ENCODE data around the gene CNFN. TPM values are rescaled to one million over a fixed set of nuclear protein-coding genes. Genes with fewer than 3 reads are reported as not detected.
A peak's percentile ranks its signal among the peaks of the same experiment; 100 is the strongest.

CNFN gene
- total RNA-seq, 1 experiment from 2014 or later = not detected

DNA sequence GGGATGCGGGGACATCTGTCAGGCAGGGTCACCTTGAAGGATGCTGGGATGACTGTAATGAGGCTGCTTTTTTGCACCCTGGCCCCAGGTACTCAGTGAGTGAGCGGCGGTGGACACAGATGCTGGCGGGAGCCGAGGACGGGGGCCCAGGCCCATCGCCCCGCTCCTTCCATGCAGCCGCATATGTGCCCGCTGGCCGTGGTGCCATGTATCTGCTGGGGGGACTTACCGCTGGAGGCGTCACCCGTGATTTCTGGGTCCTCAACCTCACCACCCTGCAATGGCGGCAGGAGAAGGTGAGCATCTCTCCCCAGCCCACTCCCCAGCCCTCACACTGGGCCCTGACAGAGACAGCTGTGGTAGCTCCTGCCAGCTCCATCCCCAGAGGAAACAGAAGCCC is 33.4 kb downstream of the CNFN start:
- Histone ChIP-seq H3K36me3 (ENCODE audit: insufficient read depth, low read length) (no peaks in the 10 kb centered on the region), H3K4me1 (ENCODE audit: low read length) (peaks cover 9% of the 10 kb centered on the region), H3K79me2 (ENCODE audit: low read length) (no peaks in the 10 kb centered on the region), H4K20me1 (ENCODE audit: insufficient read depth, low read depth, low read length) (no peaks in the 10 kb centered on the region), H3K9me3 (ENCODE audit: low read length) (no peaks in the 10 kb centered on the region), H3K4me3 (ENCODE audit: low read length) (no peak overlapping the region), H2AFZ (ENCODE audit: low read length) (no peak overlapping the region), H3K4me2 (ENCODE audit: low read depth, low read length, poor library complexity, severe bottlenecking) (no peak overlapping the region), H3K27me3 (ENCODE audit: low read length) (no peaks in the 10 kb centered on the region), H3K27ac (ENCODE audit: low read length) (no peak overlapping the region), H3K9me2 (replicated peaks; ENCODE audit: insufficient read depth, low read length) (no peaks in the 10 kb centered on the region), H3K9ac (ENCODE audit: low read length) (no peak overlapping the region)
- no peak for DNase-seq

DNA sequence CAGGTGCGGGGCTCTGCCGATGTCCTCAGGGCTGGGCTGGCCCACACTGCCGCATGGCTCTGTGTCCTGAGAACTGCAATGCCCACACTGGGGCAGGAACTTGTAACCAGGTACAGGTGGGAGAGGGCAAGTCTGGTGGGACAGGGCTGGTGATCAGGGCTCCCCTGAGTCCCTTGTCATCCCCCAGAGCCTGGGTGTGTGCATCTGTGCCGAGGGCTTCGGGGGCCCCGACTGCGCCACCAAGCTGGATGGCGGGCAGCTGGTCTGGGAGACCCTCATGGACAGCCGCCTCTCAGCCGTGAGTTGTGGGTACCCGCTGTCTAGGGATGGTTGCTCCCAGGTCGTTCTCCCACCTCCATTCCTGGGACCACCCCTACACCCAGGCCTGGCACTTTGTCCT is 34.2 kb downstream of the CNFN start:
- no peaks in the 10 kb centered on the region for H4K20me1 ChIP-seq (ENCODE audit: insufficient read depth, low read depth, low read length)
- no peaks in the 10 kb centered on the region for H3K9me3 ChIP-seq (ENCODE audit: low read length)
- H3K27ac ChIP-seq (ENCODE audit: low read length) = no peak overlapping the region
- H3K4me2 ChIP-seq (ENCODE audit: low read depth, low read length, poor library complexity, severe bottlenecking) = no peak overlapping the region
- no peaks in the 10 kb centered on the region for H3K9me2 ChIP-seq (replicated peaks; ENCODE audit: insufficient read depth, low read length)
- no peak for DNase-seq
- H3K27me3 ChIP-seq (ENCODE audit: low read length) = no peaks in the 10 kb centered on the region
- no peak overlapping the region for H3K4me3 ChIP-seq (ENCODE audit: low read length)
- H3K79me2 ChIP-seq (ENCODE audit: low read length) = no peaks in the 10 kb centered on the region
- no peaks in the 10 kb centered on the region for H3K36me3 ChIP-seq (ENCODE audit: insufficient read depth, low read length)
- H3K9ac ChIP-seq (ENCODE audit: low read length) = no peak overlapping the region
- no peak overlapping the region for H2AFZ ChIP-seq (ENCODE audit: low read length)
- H3K4me1 ChIP-seq (ENCODE audit: low read length) = peaks cover 9% of the 10 kb centered on the region

GRCh38 chr19:42353341-42354015 is 36.6 kb downstream of the CNFN start:
- no peaks in the 10 kb centered on the region for H3K79me2 ChIP-seq (ENCODE audit: low read length)
- H3K9me3 ChIP-seq (ENCODE audit: low read length) = no peaks in the 10 kb centered on the region
- no peaks in the 10 kb centered on the region for H4K20me1 ChIP-seq (ENCODE audit: insufficient read depth, low read depth, low read length)
- no peaks in the 10 kb centered on the region for H3K36me3 ChIP-seq (ENCODE audit: insufficient read depth, low read length)
- H3K4me1 ChIP-seq (ENCODE audit: low read length) = peaks cover 9% of the 10 kb centered on the region
- no peak overlapping the region for H3K27ac ChIP-seq (ENCODE audit: low read length)
- no peak for DNase-seq
- H3K4me3 ChIP-seq (ENCODE audit: low read length) = no peak overlapping the region
- no peaks in the 10 kb centered on the region for H3K9me2 ChIP-seq (replicated peaks; ENCODE audit: insufficient read depth, low read length)
- no peak overlapping the region for H3K9ac ChIP-seq (ENCODE audit: low read length)
- H3K4me2 ChIP-seq (ENCODE audit: low read depth, low read length, poor library complexity, severe bottlenecking) = no peak overlapping the region
- no peaks in the 10 kb centered on the region for H3K27me3 ChIP-seq (ENCODE audit: low read length)
- no peak overlapping the region for H2AFZ ChIP-seq (ENCODE audit: low read length)

DNA sequence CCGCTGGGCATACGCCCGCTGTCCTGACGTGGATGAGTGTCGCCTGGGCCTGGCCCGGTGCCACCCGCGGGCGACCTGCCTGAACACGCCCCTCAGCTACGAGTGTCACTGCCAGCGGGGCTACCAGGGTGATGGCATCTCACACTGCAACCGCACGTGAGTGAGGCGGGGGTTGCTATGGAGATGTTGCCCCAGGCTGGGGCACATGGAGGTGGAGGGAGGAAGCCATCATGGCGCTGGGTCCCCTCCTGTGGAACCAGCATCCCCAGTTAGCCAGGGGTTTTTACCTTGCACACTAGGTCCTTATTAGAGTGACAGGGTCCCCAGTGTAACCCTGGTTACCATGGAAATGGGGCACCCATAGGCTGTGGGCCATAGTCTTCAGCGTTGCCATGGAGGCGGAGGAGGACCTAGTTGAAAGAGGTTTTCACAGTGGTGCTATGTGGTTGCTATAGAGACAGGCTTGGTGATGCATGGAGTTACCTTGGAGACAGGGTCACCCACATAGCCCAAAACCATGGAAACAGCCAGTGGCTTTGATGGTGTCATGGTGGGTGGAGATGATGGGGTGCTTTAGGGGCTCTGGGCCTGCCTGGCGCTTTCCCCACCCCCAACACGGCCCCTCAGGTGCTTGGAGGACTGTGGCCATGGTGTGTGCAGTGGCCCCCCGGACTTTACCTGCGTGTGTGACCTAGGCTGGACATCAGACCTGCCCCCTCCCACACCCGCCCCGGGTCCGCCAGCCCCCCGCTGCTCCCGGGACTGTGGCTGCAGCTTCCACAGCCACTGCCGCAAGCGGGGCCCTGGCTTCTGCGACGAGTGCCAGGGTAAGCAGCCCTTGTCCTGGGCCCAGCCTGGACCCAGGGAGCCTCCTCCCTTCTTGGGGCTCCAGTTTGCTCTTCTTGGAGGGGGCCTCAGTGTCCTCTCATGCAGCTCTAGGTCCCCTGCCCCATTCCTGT is 37.5 kb downstream of the CNFN start:
- no peaks in the 10 kb centered on the region for H3K27me3 ChIP-seq (ENCODE audit: low read length)
- no peaks in the 10 kb centered on the region for H3K79me2 ChIP-seq (ENCODE audit: low read length)
- no peak overlapping the region for H3K4me2 ChIP-seq (ENCODE audit: low read depth, low read length, poor library complexity, severe bottlenecking)
- H3K9ac ChIP-seq (ENCODE audit: low read length) = no peak overlapping the region
- no peak overlapping the region for H3K27ac ChIP-seq (ENCODE audit: low read length)
- DNase-seq = peak; percentile 87
- H3K4me1 ChIP-seq (ENCODE audit: low read length) = peaks cover 9% of the 10 kb centered on the region
- H3K9me3 ChIP-seq (ENCODE audit: low read length) = no peaks in the 10 kb centered on the region
- H4K20me1 ChIP-seq (ENCODE audit: insufficient read depth, low read depth, low read length) = no peaks in the 10 kb centered on the region
- H3K4me3 ChIP-seq (ENCODE audit: low read length) = no peak overlapping the region
- no peak overlapping the region for H2AFZ ChIP-seq (ENCODE audit: low read length)
- H3K9me2 ChIP-seq (replicated peaks; ENCODE audit: insufficient read depth, low read length) = no peaks in the 10 kb centered on the region
- H3K36me3 ChIP-seq (ENCODE audit: insufficient read depth, low read length) = no peaks in the 10 kb centered on the region

DNA sequence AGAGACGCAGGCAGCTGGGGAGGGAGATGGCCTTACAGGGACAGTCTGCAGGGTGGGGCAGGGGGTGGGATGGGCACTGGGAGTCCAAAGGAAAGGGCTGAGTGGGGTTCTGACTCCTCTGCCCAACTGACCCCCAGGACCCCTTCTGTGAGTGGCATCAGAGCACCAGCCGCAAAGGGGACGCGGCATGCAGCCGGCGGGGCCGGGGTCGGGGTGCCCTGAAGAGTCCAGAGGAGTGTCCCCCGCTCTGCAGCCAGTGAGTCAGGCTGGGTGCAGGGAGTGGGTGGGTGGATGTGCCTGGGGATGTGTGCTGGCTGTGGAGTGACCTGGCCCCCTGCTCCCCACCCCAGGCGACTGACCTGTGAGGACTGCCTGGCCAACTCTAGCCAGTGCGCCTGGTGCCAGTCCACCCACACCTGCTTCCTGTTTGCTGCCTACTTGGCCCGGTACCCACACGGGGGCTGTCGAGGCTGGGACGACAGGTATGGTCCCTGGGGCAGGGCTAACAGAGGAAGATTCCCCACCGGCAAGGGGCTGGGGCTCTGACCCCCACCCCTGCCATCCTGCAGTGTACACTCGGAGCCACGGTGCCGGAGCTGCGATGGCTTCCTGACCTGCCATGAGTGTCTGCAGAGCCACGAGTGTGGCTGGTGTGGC is 38.9 kb downstream of the CNFN start:
- Histone ChIP-seq H3K9ac (ENCODE audit: low read length) (no peak overlapping the region), H4K20me1 (ENCODE audit: insufficient read depth, low read depth, low read length) (no peaks in the 10 kb centered on the region), H2AFZ (ENCODE audit: low read length) (no peak overlapping the region)

GRCh38 chr19:42350417-42350816 is 39.7 kb downstream of the CNFN start:
- Histone ChIP-seq H4K20me1 (ENCODE audit: insufficient read depth, low read depth, low read length) (no peaks in the 10 kb centered on the region), H3K4me2 (ENCODE audit: low read depth, low read length, poor library complexity, severe bottlenecking) (no peak overlapping the region), H3K79me2 (ENCODE audit: low read length) (no peaks in the 10 kb centered on the region), H3K27ac (ENCODE audit: low read length) (no peak overlapping the region), H2AFZ (ENCODE audit: low read length) (no peak overlapping the region), H3K9ac (ENCODE audit: low read length) (no peak overlapping the region), H3K4me1 (ENCODE audit: low read length) (peaks cover 9% of the 10 kb centered on the region), H3K9me3 (ENCODE audit: low read length) (no peaks in the 10 kb centered on the region), H3K36me3 (ENCODE audit: insufficient read depth, low read length) (0 out of 2 replicates have a peak, but pooled peaks cover 3% of the 10 kb centered on the region), H3K4me3 (ENCODE audit: low read length) (no peak overlapping the region), H3K27me3 (ENCODE audit: low read length) (no peaks in the 10 kb centered on the region), H3K9me2 (replicated peaks; ENCODE audit: insufficient read depth, low read length) (no peaks in the 10 kb centered on the region)
- no peak for DNase-seq

More for the DNA sequence above, 38.9 kb downstream of the CNFN start:
- no peaks in the 10 kb centered on the region for H3K9me3 ChIP-seq (ENCODE audit: low read length)
- peaks cover 9% of the 10 kb centered on the region for H3K4me1 ChIP-seq (ENCODE audit: low read length)
- no peaks in the 10 kb centered on the region for H3K36me3 ChIP-seq (ENCODE audit: insufficient read depth, low read length)
- DNase-seq = no peak
- H3K79me2 ChIP-seq (ENCODE audit: low read length) = no peaks in the 10 kb centered on the region
- no peaks in the 10 kb centered on the region for H3K27me3 ChIP-seq (ENCODE audit: low read length)
- no peak overlapping the region for H3K4me2 ChIP-seq (ENCODE audit: low read depth, low read length, poor library complexity, severe bottlenecking)
- no peak overlapping the region for H3K4me3 ChIP-seq (ENCODE audit: low read length)
- no peak overlapping the region for H3K27ac ChIP-seq (ENCODE audit: low read length)
- H3K9me2 ChIP-seq (replicated peaks; ENCODE audit: insufficient read depth, low read length) = no peaks in the 10 kb centered on the region

DNA sequence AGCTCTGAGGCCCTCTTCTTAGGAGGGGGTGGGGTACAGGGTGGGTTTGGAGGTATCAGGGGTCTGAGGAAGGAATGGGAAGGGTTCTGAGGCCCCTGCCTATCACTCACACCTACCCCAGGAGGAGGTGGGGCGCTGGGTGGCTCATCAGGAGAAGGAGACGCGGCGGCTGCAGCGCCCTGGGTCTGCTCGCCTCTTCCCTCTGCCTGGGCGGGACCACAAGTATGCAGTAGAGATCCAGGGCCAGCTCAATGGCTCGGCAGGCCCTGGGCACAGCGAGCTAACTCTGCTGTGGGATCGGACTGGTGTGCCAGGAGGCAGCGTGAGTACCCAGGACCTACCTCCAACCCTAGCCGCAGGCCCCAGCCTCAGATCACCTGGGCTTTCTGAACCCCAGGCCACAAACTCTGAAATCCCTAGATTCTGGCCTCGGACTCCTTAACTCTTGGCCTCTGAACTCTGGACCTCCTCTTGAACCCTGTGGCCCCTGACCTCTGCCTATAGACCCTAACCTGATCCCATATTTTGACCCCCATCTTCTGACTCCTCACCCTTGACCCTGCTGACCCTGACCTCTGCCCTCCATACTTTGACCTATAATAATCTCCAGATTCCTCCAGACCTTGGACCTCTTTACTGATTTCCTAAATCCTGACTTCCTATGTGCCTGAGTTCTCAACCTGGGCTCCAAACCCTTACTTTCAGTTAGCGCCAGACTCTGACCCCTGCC is 40.6 kb downstream of the CNFN start:
- Histone ChIP-seq H3K4me3 (ENCODE audit: low read length) (no peak overlapping the region), H3K4me2 (ENCODE audit: low read depth, low read length, poor library complexity, severe bottlenecking) (no peak overlapping the region), H3K79me2 (ENCODE audit: low read length) (no peaks in the 10 kb centered on the region), H3K4me1 (ENCODE audit: low read length) (peaks cover 9% of the 10 kb centered on the region), H3K27me3 (ENCODE audit: low read length) (no peaks in the 10 kb centered on the region), H3K9me2 (replicated peaks; ENCODE audit: insufficient read depth, low read length) (no peaks in the 10 kb centered on the region), H2AFZ (ENCODE audit: low read length) (no peak overlapping the region), H4K20me1 (ENCODE audit: insufficient read depth, low read depth, low read length) (no peaks in the 10 kb centered on the region), H3K36me3 (ENCODE audit: insufficient read depth, low read length) (0 out of 2 replicates have a peak, but pooled peaks cover 5% of the 10 kb centered on the region), H3K27ac (ENCODE audit: low read length) (no peak overlapping the region), H3K9ac (ENCODE audit: low read length) (no peak overlapping the region), H3K9me3 (ENCODE audit: low read length) (no peaks in the 10 kb centered on the region)
- DNase-seq = no peak

Measured in Karpas-422 (cell line).